Stomach smooth muscle (tissue), 2 donors: ENCODE results near the gene RUNX1.
"Not testable (repeated sequence)": the region's sequence is repeated elsewhere in the genome, so short reads cannot be mapped to it uniquely, and the experiment has no call there.

Experiments used
- H3K27ac ChIP-seq: one replicate; pipeline ENCODE4 v1.7.0; 2013; ENCODE audit warnings: mild to moderate bottlenecking, low read length, inconsistent platforms
- H3K27me3 ChIP-seq, 2 donors: one replicate each; pipeline ENCODE4 v1.7.0; 2013; ENCODE audit warnings: low read length in 2 of 2; ENCODE audit not compliant: insufficient read depth in 2 of 2, control insufficient read depth in 1 of 2
- H3K36me3 ChIP-seq, 2 donors: one replicate each; pipeline ENCODE4 v1.7.0; 2013; ENCODE audit warnings: low read length in 2 of 2; ENCODE audit not compliant: control insufficient read depth in 2 of 2, insufficient read depth in 2 of 2
- H3K4me1 ChIP-seq: one replicate; pipeline ENCODE4 v1.7.0; 2013; ENCODE audit warnings: low read length; ENCODE audit not compliant: control insufficient read depth, insufficient read depth
- H3K4me3 ChIP-seq, 2 donors: one replicate each; pipeline ENCODE4 v1.7.0; 2013; ENCODE audit warnings: low read length in 2 of 2
- H3K9ac ChIP-seq, 2 donors: one replicate each; pipeline ENCODE4 v1.7.0; 2013; ENCODE audit warnings: low read length in 2 of 2, mild to moderate bottlenecking in 1 of 2
- H3K9me3 ChIP-seq, 2 donors: one replicate each; pipeline ENCODE4 v1.7.0; 2013; ENCODE audit warnings: low read length in 2 of 2; ENCODE audit not compliant: control insufficient read depth in 2 of 2
- donor health status: healthy.
- donor health status: Pancreatic carcinoma.

The RUNX1 gene

GRCh38 chr21:35005077-35005476, 44.0 kb downstream of the RUNX1 start:
- Histone ChIP-seq H3K9me3 (no peaks in the 10 kb centered on the region), H3K4me3 (no peak overlapping the region), H3K36me3 (no peaks in the 10 kb centered on the region), H3K9ac (no peak overlapping the region), H3K27ac (no peak overlapping the region), H3K27me3 (no peaks in the 10 kb centered on the region), H3K4me1 (no peaks in the 10 kb centered on the region)

- H3K4me1 ChIP-seq, result no peaks in the 10 kb centered on the region
- H3K36me3 ChIP-seq, result no peaks in the 10 kb centered on the region
- H3K9me3 ChIP-seq, result no peaks in the 10 kb centered on the region
- H3K27me3 ChIP-seq, result no peaks in the 10 kb centered on the region
- no peak overlapping the region for H3K27ac ChIP-seq
- H3K4me3 ChIP-seq, result no peak overlapping the region
- H3K9ac ChIP-seq, result no peak overlapping the region
These were observed 44.8 kb downstream of the RUNX1 start for GRCh38 chr21:35004314-35004713.

- Histone ChIP-seq H3K4me3 (no peak overlapping the region), H3K9ac (no peak overlapping the region), H3K27ac (no peak overlapping the region), H3K27me3 (no peaks in the 10 kb centered on the region), H3K9me3 (no peaks in the 10 kb centered on the region), H3K4me1 (peaks cover 4% of the 10 kb centered on the region), H3K36me3 (no peaks in the 10 kb centered on the region)
These were observed 46.0 kb downstream of the RUNX1 start for GRCh38 chr21:35002879-35003722.

GRCh38 chr21:34999397-34999941, 49.6 kb downstream of the RUNX1 start:
- Histone ChIP-seq H3K36me3 (no peaks in the 10 kb centered on the region), H3K9ac (no peak overlapping the region)

GRCh38 chr21:34998176-34998575, 50.9 kb downstream of the RUNX1 start:
- Histone ChIP-seq H3K27ac (no peak overlapping the region), H3K9me3 (no peaks in the 10 kb centered on the region), H3K4me3 (no peak overlapping the region), H3K4me1 (peaks cover 9% of the 10 kb centered on the region), H3K27me3 (no peaks in the 10 kb centered on the region), H3K9ac (no peak overlapping the region), H3K36me3 (no peaks in the 10 kb centered on the region)

More at GRCh38 chr21:34999397-34999941, 49.6 kb downstream of the RUNX1 start:
- Histone ChIP-seq H3K9me3 (no peaks in the 10 kb centered on the region), H3K4me3 (no peak overlapping the region), H3K27me3 (no peaks in the 10 kb centered on the region), H3K27ac (no peak overlapping the region), H3K4me1 (peaks cover 7% of the 10 kb centered on the region)

- Histone ChIP-seq H3K9ac (no peak overlapping the region), H3K27me3 (no peaks in the 10 kb centered on the region), H3K4me3 (no peak overlapping the region), H3K9me3 (no peaks in the 10 kb centered on the region), H3K27ac (no peak overlapping the region), H3K36me3 (no peaks in the 10 kb centered on the region), H3K4me1 (peaks cover 9% of the 10 kb centered on the region)
These were observed 51.8 kb downstream of the RUNX1 start for GRCh38 chr21:34997294-34997693.

- Histone ChIP-seq H3K4me3 (no peak overlapping the region), H3K4me1 (peaks cover 9% of the 10 kb centered on the region), H3K36me3 (no peaks in the 10 kb centered on the region), H3K9me3 (no peaks in the 10 kb centered on the region), H3K9ac (no peak overlapping the region), H3K27me3 (no peaks in the 10 kb centered on the region), H3K27ac (no peak overlapping the region)
These were observed 52.6 kb downstream of the RUNX1 start for GRCh38 chr21:34996304-34997101.

GRCh38 chr21:34995979-34996303, 53.2 kb downstream of the RUNX1 start:
- H3K4me1 ChIP-seq, result peaks cover 9% of the 10 kb centered on the region
- H3K27me3 ChIP-seq, result no peaks in the 10 kb centered on the region
- no peaks in the 10 kb centered on the region for H3K9me3 ChIP-seq
- no peak overlapping the region for H3K9ac ChIP-seq
- H3K4me3 ChIP-seq, result no peak overlapping the region
- no peaks in the 10 kb centered on the region for H3K36me3 ChIP-seq
- no peak overlapping the region for H3K27ac ChIP-seq

- Histone ChIP-seq H3K27ac (no peak overlapping the region), H3K27me3 (no peaks in the 10 kb centered on the region), H3K36me3 (no peaks in the 10 kb centered on the region), H3K9me3 (no peaks in the 10 kb centered on the region), H3K4me1 (peaks cover 9% of the 10 kb centered on the region), H3K4me3 (no peak overlapping the region), H3K9ac (no peak overlapping the region)
These were observed 54.1 kb downstream of the RUNX1 start for GRCh38 chr21:34994766-34995631.

- H3K36me3 ChIP-seq, H3K4me3 ChIP-seq, H3K27me3 ChIP-seq, H3K27ac ChIP-seq, H3K9ac ChIP-seq, H3K9me3 ChIP-seq, H3K4me1 ChIP-seq: not testable (repeated sequence)
These were observed 55.6 kb downstream of the RUNX1 start for GRCh38 chr21:34993521-34993921.
